Body of pancreas (tissue), 4 donors: ENCODE results near the gene SLC35A3. TPM values are rescaled to one million over a fixed set of nuclear protein-coding genes. Genes with fewer than 3 reads are reported as not detected.

Source experiments
- ATAC-seq: fragments of 150-250 bp; one replicate; pipeline ENCODE4 v1.9.1; 2016
- DNase-seq, 4 donors: peaks; one replicate each; pipeline ENCODE4 v3.0.0-alpha.2; 2019
- H3K27ac ChIP-seq, 4 donors: fragments of 200-600 bp; sonication (generic); 1 replicate in 3 of 4; 2 replicates in 1 of 4; pipeline versions ENCODE4 v1.5.1 to v1.6.1; 2016 to 2019; ENCODE audit warnings: mild to moderate bottlenecking in 1 of 4, mixed read lengths in 1 of 4, moderate library complexity in 1 of 4
- H3K27me3 ChIP-seq, 2 donors: fragments of 200-600 bp; sonication (generic); one replicate each; pipeline ENCODE4 v1.6.0; 2016; ENCODE audit warnings: mild to moderate bottlenecking in 1 of 2
- H3K36me3 ChIP-seq, 2 donors: fragments of 200-600 bp; sonication (generic); replicated peaks in 1 of 2; 2 replicates each; pipeline ENCODE4 v1.5.1; 2016; ENCODE audit warnings: low read depth in 2 of 2; ENCODE audit not compliant: insufficient read depth in 1 of 2
- H3K4me1 ChIP-seq: fragments of 200-600 bp; sonication (generic); one replicate; pipeline ENCODE4 v1.6.0; 2016
- H3K4me3 ChIP-seq, 2 donors: fragments of 200-600 bp; sonication (generic); 1 replicate in 1 of 2; 2 replicates in 1 of 2; pipeline ENCODE4 v1.5.1; 2016 to 2019
- H3K9me3 ChIP-seq, 3 donors: fragments of 200-600 bp; sonication (generic); 1 replicate in 2 of 3; 2 replicates in 1 of 3; pipeline ENCODE4 v1.5.1; 2016
- POLR2A ChIP-seq, 3 donors: fragments of 450-650 bp; IDR thresholded peaks; one replicate each; pipeline ENCODE4 v1.6.1; 2016; ENCODE audit warnings: antibody characterized with exemption in 3 of 3, mild to moderate bottlenecking in 2 of 3
- WGBS, 2 donors: methylation state at CpG; one replicate each; pipeline ENCODE4 v1.1.5; 2017; 5-methylcytosine and 5-hydroxymethylcytosine counted together
- intact Hi-C: fragments of 100-400 bp; cut with DNase I; formaldehyde crosslinking; loops from one replicate; pipeline ENCODE4 v1.15.1; 2023
- total RNA-seq, 2 donors: library from RNA; depleted of rRNA; stranded (reverse); fragments of >200 nt; gene quantifications; one replicate each; pipeline ENCODE4 v1.1.0, GENCODE V29; 2016
- TF ChIP-seq, protein P1 (sequence below), 7 experiments: fragments of 450-650 bp in 4 of 7; fragments of 200-600 bp in 3 of 7; sonication (generic) in 3 of 7; IDR thresholded peaks; one replicate each; pipeline ENCODE4 v1.5.1; 2016 to 2019; ENCODE audit warnings: antibody characterized with exemption in 7 of 7

Gene SLC35A3
- total RNA-seq, 2 donors from 2014 or later: 11.5 to 26.5 TPM

DNA sequence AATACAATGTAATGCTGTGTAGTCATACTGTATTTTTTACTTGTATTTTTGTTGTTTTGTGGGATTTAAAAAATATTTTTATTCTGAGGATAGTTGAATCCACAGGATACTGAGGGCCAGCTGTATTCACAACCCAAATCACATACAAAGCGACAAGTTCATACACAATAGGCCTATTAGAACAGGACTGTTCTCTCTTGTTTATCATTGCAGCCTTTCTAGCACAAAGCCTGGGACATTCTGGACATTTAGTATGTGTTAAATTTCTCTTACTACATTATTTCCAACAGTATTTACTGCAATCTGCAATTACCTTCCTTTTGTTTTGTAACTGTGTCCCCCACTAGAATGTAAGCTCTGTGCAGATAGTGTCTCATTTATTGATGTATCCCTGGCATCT is 65.4 kb downstream of the SLC35A3 start:
- H3K27me3 ChIP-seq: no peaks in the 10 kb centered on the region
- TF ChIP-seq, protein P1, sequence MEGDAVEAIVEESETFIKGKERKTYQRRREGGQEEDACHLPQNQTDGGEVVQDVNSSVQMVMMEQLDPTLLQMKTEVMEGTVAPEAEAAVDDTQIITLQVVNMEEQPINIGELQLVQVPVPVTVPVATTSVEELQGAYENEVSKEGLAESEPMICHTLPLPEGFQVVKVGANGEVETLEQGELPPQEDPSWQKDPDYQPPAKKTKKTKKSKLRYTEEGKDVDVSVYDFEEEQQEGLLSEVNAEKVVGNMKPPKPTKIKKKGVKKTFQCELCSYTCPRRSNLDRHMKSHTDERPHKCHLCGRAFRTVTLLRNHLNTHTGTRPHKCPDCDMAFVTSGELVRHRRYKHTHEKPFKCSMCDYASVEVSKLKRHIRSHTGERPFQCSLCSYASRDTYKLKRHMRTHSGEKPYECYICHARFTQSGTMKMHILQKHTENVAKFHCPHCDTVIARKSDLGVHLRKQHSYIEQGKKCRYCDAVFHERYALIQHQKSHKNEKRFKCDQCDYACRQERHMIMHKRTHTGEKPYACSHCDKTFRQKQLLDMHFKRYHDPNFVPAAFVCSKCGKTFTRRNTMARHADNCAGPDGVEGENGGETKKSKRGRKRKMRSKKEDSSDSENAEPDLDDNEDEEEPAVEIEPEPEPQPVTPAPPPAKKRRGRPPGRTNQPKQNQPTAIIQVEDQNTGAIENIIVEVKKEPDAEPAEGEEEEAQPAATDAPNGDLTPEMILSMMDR (IDR thresholded peaks at IDR 0.05): no peak
- TF ChIP-seq POLR2A (IDR thresholded peaks at IDR 0.05): no peak
- H3K9me3 ChIP-seq: no peaks in the 10 kb centered on the region
- H3K36me3 ChIP-seq: no peaks in the 10 kb centered on the region
- 93 to 94% methylated on average over 1 of the region's 1 CpG for WGBS, 2 donors
- H3K4me3 ChIP-seq: no peak overlapping the region
- DNase-seq: no peak
- H3K27ac ChIP-seq: no peak overlapping the region
- intact Hi-C loops: no loop called here
- H3K4me1 ChIP-seq: peaks cover 16% of the 10 kb centered on the region
- ATAC-seq: no peak

DNA sequence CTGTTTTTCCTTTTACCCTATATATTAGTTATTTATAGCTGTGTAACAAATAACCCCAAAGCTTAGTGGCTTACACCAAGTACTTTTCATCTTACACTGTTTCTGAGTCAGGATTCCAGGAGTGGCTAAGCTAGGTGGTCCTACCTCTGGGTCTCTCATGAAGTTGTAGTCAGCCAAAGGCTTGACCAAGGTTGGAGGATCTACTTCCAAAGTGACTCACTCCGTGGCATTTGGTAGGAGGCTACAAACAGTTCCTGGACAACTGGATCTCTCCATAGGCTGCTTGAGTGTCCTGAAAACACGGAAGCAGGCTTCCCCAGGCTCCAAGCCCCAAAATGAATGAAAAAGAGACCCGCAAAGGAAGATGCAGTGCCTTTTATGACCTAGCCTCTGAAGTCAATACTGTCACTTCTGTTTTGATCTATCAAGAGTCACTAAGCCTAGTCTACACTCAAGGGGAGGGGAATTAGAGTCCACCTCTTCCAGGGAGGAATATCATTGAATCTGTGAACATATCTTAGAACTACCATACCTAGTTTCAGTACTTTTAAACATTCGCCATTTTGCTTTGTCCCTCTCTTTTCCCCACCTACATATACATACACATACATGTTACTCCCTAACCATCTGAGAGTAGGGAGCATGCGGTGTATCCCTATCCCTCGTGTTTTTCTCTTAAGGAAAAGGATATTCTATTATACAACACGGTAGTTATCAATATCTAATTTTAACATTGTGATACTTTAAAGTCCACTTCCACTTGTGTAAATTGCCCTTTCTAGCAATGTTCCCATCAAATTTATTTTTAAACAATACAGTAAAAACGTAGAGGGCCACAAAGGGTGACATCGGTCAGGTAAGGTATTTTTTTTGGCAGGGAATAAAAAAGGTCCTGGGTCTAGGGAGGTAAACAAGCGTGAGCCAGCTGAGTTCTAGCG is 67.2 kb downstream of the SLC35A3 start:
- WGBS, 2 donors: 13 to 23% methylated on average over 11 of the region's 11 CpGs
- no peaks in the 10 kb centered on the region for H3K36me3 ChIP-seq
- intact Hi-C loops: no loop called here
- H3K4me3 ChIP-seq: peak overlapping the region; percentile 58 to 73
- peaks cover 31% of the 10 kb centered on the region for H3K4me1 ChIP-seq
- H3K9me3 ChIP-seq: no peaks in the 10 kb centered on the region
- DNase-seq: peak in 1 of 4 donors; percentile 13
- H3K27ac ChIP-seq: peak overlapping the region; percentile 96 to 97 (median 97)
- TF ChIP-seq POLR2A (IDR thresholded peaks at IDR 0.05): no peak
- TF ChIP-seq, protein P1 (IDR thresholded peaks at IDR 0.05): no peak
- peak; percentile 2 for ATAC-seq
- no peaks in the 10 kb centered on the region for H3K27me3 ChIP-seq

DNA sequence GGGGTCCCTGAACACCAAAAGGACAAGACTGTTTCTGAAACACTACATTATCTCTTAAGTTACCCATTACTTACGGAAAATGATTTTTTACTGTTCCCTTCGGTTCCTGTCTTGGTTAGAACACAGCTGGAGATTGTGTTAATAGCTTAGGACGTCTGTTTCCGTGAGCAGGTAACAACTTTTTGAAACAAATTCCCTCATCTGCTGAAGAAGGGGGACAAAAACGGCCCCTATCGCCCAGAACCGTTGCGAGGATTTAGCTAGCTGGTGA is 67.8 kb downstream of the SLC35A3 start:
- WGBS, 2 donors: 0% methylated on average over 4 to 8 of the region's 8 CpGs
- no peak for TF ChIP-seq POLR2A (IDR thresholded peaks at IDR 0.05)
- TF ChIP-seq, protein P1 (IDR thresholded peaks at IDR 0.05): no peak
- Histone ChIP-seq H3K27ac (peak overlapping the region; percentile 96 to 97 (median 97)), H3K9me3 (no peaks in the 10 kb centered on the region), H3K27me3 (no peaks in the 10 kb centered on the region), H3K36me3 (no peaks in the 10 kb centered on the region), H3K4me1 (peaks cover 37% of the 10 kb centered on the region), H3K4me3 (peak overlapping the region; percentile 58 to 73)
- no peak for ATAC-seq
- no peak for DNase-seq
- intact Hi-C loops: no loop called here

DNA sequence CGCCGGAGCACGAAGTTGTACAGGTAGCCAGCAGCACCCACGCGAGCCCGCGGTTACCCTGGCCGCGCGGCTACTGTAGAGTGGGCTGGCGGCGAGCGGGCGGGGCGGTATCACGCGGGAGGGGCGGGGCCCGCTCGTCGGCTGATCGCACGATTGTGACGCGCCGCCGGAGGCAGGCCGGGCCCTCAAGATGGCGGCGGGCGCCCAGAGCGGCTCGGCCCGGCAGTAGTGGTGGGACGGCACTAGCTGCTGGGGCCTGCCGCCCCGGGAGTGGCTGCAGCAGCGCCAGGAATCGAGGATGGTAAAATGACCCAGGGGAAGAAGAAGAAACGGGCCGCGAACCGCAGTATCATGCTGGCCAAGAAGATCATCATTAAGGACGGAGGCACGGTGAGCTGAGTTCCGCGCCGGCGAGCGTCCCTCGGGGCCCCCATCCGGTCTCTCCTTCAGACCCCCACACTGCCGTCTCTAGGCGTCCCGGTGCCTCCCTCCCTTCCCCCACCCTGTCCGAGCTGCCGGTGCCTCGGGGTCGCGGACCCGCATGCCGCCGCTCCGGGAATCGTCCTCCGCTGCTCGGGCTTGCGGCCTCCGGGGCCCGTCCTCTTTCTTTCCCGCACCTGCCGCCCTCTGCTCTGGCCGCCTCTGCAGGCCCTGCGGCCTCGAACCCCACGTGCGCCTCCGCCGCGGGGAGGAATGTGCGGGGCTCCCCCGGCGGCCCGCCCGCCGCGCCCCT is 68.3 kb downstream of the SLC35A3 start:
- Histone ChIP-seq H3K27ac (peak overlapping the region; percentile 96 to 97 (median 97)), H3K9me3 (no peaks in the 10 kb centered on the region), H3K4me1 (peaks cover 42% of the 10 kb centered on the region), H3K36me3 (no peaks in the 10 kb centered on the region), H3K27me3 (no peaks in the 10 kb centered on the region), H3K4me3 (peak overlapping the region; percentile 58 to 73)
- WGBS, 2 donors: 0 to 1% methylated on average over 18 to 86 of the region's 87 CpGs
- ATAC-seq (peak; percentile 96), DNase-seq (peak; percentile 89 to 94 (median 90))
- intact Hi-C loops: no loop called here
- TF ChIP-seq, protein P1 (IDR thresholded peaks at IDR 0.05): no peak
- TF ChIP-seq POLR2A (IDR thresholded peaks at IDR 0.05): peak; percentile 92 to 94 (median 93)
